HCT116 (cell line): Measurements from ENCODE around the gene MAN2C1. TPM values are rescaled to one million over a fixed set of nuclear protein-coding genes. Genes with fewer than 3 reads are reported as not detected.

Source experiments
- ATAC-seq: fragments of 200-7000 bp; cut with Tn5 transposase; 2 replicates; pipeline ENCODE4 v1.9.1; 2020; ENCODE audit warnings: mild to moderate bottlenecking, moderate library complexity
- BruUV-seq: library from RNA; stranded (reverse); fragments of 400-500 nt; replicated peaks from 2 replicates; lab custom pipeline; 2021; lab: Mats Ljungman, UMichigan
- CTCF ChIA-PET: fragments of 300-600 bp; sonication (Branson Sonifier 250); formaldehyde crosslinking; loops from one replicate; lab custom pipeline; 2021; ENCODE audit warnings: antibody characterized with exemption; lab: Charles Lee
- POLR2A ChIA-PET: fragments of 300-600, 350-600 bp; sonication (Branson Sonifier 250); formaldehyde crosslinking; loops from one replicate; lab custom pipeline; 2021; ENCODE audit warnings: antibody characterized with exemption; lab: Charles Lee
- RAD21 ChIA-PET, 2 experiments: fragments of 300-600 bp; sonication (Branson Sonifier 250); formaldehyde crosslinking; loops; one replicate each; lab custom pipeline; 2023; ENCODE audit warnings: low total read pairs in 2 of 2; ENCODE audit not compliant: uncharacterized antibody in 2 of 2, unreplicated experiment in 2 of 2, low non-redundant PET in 1 of 2; lab: Charles Lee
- DNase-seq: peaks from one replicate; pipeline ENCODE4 v3.0.0-alpha.2; 2010; ENCODE audit warnings: low read depth, low spot score
- H2AFZ ChIP-seq: fragments of 200-600 bp; shearing (Covaris generic), sonication (generic); 2 replicates; pipeline ENCODE4 v1.6.1; 2017; ENCODE audit warnings: low read depth, mixed run types, mixed read lengths, antibody characterized with exemption, low read length; ENCODE audit not compliant: poor library complexity, severe bottlenecking
- H3K27ac ChIP-seq: 2 replicates; pipeline ENCODE4 v1.5.1; 2012; ENCODE audit warnings: low read depth, low read length
- H3K27me3 ChIP-seq: fragments of 200-600 bp; sonication (generic); 2 replicates; pipeline ENCODE4 v1.6.1; 2016; ENCODE audit warnings: mixed run types, low read length, mixed read lengths; ENCODE audit not compliant: insufficient read depth
- H3K36me3 ChIP-seq, 2 experiments: fragments of 200-500 bp in 1 of 2; fragments of 200-600 bp in 1 of 2; sonication (Bioruptor generic) in 1 of 2; sonication (generic) in 1 of 2; 2 replicates each; pipeline versions ENCODE4 v1.5.1 to v1.6.1; 2014 to 2016; ENCODE audit warnings: low read length in 2 of 2, inconsistent platforms in 1 of 2, mixed read lengths in 1 of 2, mixed run types in 1 of 2; ENCODE audit not compliant: insufficient read depth in 2 of 2, control insufficient read depth in 1 of 2
- H3K4me1 ChIP-seq, 2 experiments: fragments of 200-600 bp in 1 of 2; sonication (generic) in 1 of 2; 2 replicates each; pipeline versions ENCODE4 v1.5.1 to v1.6.1; 2012 to 2017; ENCODE audit warnings: low read length in 2 of 2, inconsistent platforms in 1 of 2, mild to moderate bottlenecking in 1 of 2, mixed read lengths in 1 of 2, mixed run types in 1 of 2, moderate library complexity in 1 of 2; ENCODE audit not compliant: insufficient read depth in 2 of 2, control insufficient read depth in 1 of 2
- H3K4me2 ChIP-seq: fragments of 200-600 bp; sonication (generic); 2 replicates; pipeline ENCODE4 v1.6.1; 2017; ENCODE audit warnings: mixed run types, low read length, mixed read lengths
- H3K4me3 ChIP-seq, 2 experiments: fragments of 200-600 bp in 1 of 2; sonication (generic) in 1 of 2; replicated peaks in 1 of 2; 2 replicates each; pipeline ENCODE4 v1.5.1; 2011 to 2016; ENCODE audit warnings: low read length in 2 of 2, control low read depth in 1 of 2, low read depth in 1 of 2, mild to moderate bottlenecking in 1 of 2, mixed read lengths in 1 of 2, mixed run types in 1 of 2
- H3K79me2 ChIP-seq: fragments of 200-600 bp; sonication (generic); 2 replicates; pipeline ENCODE4 v1.6.1; 2017; ENCODE audit warnings: mild to moderate bottlenecking, mixed run types, low read length, moderate library complexity, mixed read lengths; ENCODE audit not compliant: insufficient read depth
- H3K9ac ChIP-seq: fragments of 200-600 bp; sonication (generic); 2 replicates; pipeline ENCODE4 v1.6.1; 2016; ENCODE audit warnings: low read length, mixed read lengths
- H3K9me2 ChIP-seq: fragments of 200-600 bp; sonication (generic), shearing (Covaris generic); 2 replicates; pipeline ENCODE4 v1.6.1; 2017; ENCODE audit warnings: mixed run types, mild to moderate bottlenecking, moderate library complexity; ENCODE audit not compliant: insufficient read depth
- H3K9me3 ChIP-seq, 2 experiments: fragments of 200-500 bp in 1 of 2; fragments of 200-600 bp in 1 of 2; sonication (Bioruptor generic) in 1 of 2; sonication (generic) in 1 of 2; 2 replicates each; pipeline ENCODE4 v1.6.1; 2014 to 2017; ENCODE audit warnings: low read length in 2 of 2, mixed read lengths in 2 of 2, inconsistent platforms in 1 of 2, low read depth in 1 of 2, mild to moderate bottlenecking in 1 of 2, mixed run types in 1 of 2, moderate library complexity in 1 of 2; ENCODE audit not compliant: control insufficient read depth in 1 of 2, insufficient read depth in 1 of 2
- H4K20me1 ChIP-seq: fragments of 200-600 bp; sonication (generic), shearing (Covaris generic); 2 replicates; pipeline ENCODE4 v1.6.1; 2017; ENCODE audit warnings: mixed run types, mild to moderate bottlenecking, moderate library complexity; ENCODE audit not compliant: insufficient read depth
- CBX3 ChIP-seq: IDR thresholded peaks from 2 replicates; pipeline ENCODE4 v1.6.1; 2012; ENCODE audit warnings: low read depth
- CEBPB ChIP-seq: IDR thresholded peaks from 2 replicates; pipeline ENCODE4 v1.6.1; 2012; ENCODE audit warnings: low read depth
- EGR1 ChIP-seq: IDR thresholded peaks from 2 replicates; pipeline ENCODE4 v1.6.1; 2012; ENCODE audit warnings: low read depth
- ELF1 ChIP-seq: IDR thresholded peaks from 2 replicates; pipeline ENCODE4 v1.6.1; 2012; ENCODE audit warnings: low read depth, borderline replicate concordance
- EZH2 ChIP-seq: fragments of 200-600 bp; sonication (generic); IDR thresholded peaks from 2 replicates; pipeline ENCODE4 v1.6.1; 2017; ENCODE audit warnings: antibody characterized with exemption, mixed run types
- FOSL1 ChIP-seq: IDR thresholded peaks from 2 replicates; pipeline ENCODE4 v1.6.1; 2012; ENCODE audit warnings: low read depth
- JUND ChIP-seq: IDR thresholded peaks from 2 replicates; pipeline ENCODE4 v1.6.1; 2012
- POLR2A ChIP-seq: IDR thresholded peaks from 2 replicates; pipeline ENCODE4 v1.7.0; 2011; ENCODE audit warnings: borderline replicate concordance; ENCODE audit not compliant: insufficient read depth, insufficient read length; ENCODE audit errors: extremely low read depth
- POLR2AphosphoS5 ChIP-seq: IDR thresholded peaks from 2 replicates; pipeline ENCODE4 v1.6.1; 2011; ENCODE audit warnings: mild to moderate bottlenecking, low read depth, low read length, moderate library complexity
- RAD21 ChIP-seq: IDR thresholded peaks from 2 replicates; pipeline ENCODE4 v1.6.1; 2012; ENCODE audit warnings: low read depth, mild to moderate bottlenecking
- SIN3A ChIP-seq: IDR thresholded peaks from 2 replicates; pipeline ENCODE4 v1.6.1; 2012; ENCODE audit warnings: low read depth
- SP1 ChIP-seq: IDR thresholded peaks from 2 replicates; pipeline ENCODE4 v1.6.1; 2012; ENCODE audit warnings: low read depth
- SRF ChIP-seq: IDR thresholded peaks from 2 replicates; pipeline ENCODE4 v1.6.1; 2012; ENCODE audit warnings: low read depth
- TCF7L2 ChIP-seq: IDR thresholded peaks from 2 replicates; pipeline ENCODE4 v1.7.0; 2011; ENCODE audit warnings: borderline replicate concordance, inconsistent platforms; ENCODE audit not compliant: insufficient read depth, insufficient read length; ENCODE audit errors: extremely low read depth
- YY1 ChIP-seq: IDR thresholded peaks from 2 replicates; pipeline ENCODE4 v1.6.1; 2011; ENCODE audit warnings: low read length, low read depth, moderate library complexity, mild to moderate bottlenecking; ENCODE audit not compliant: insufficient replicate concordance; ENCODE audit errors: extremely low read depth
- ZFX ChIP-seq: fragments of 450-650 bp; IDR thresholded peaks from 2 replicates; pipeline ENCODE4 v1.6.1; 2017
- intact Hi-C: fragments of 100-400 bp; cut with micrococcal nuclease; formaldehyde crosslinking; loops from 2 replicates; pipeline ENCODE4 v1.10.0; 2022
- total RNA-seq: library from RNA; stranded (reverse); gene quantifications from one replicate; pipeline ENCODE4 v1.2.1, GENCODE V29; 2021; ENCODE audit not compliant: unreplicated experiment
- TF ChIP-seq, protein P1 (sequence below), 3 experiments: fragments of 200-600 bp in 1 of 3; sonication (generic) in 1 of 3; IDR thresholded peaks in 2 of 3; conservative IDR thresholded peaks in 1 of 3; 2 replicates each; pipeline ENCODE4 v1.5.1; 2012 to 2017; ENCODE audit warnings: low read depth in 2 of 3, low read length in 2 of 3, antibody characterized with exemption in 1 of 3, borderline replicate concordance in 1 of 3, control low read depth in 1 of 3, mild to moderate bottlenecking in 1 of 3, mixed read lengths in 1 of 3, mixed run types in 1 of 3, moderate library complexity in 1 of 3; ENCODE audit not compliant: insufficient read depth in 1 of 3
- TF ChIP-seq, protein P2 (sequence below): IDR thresholded peaks from 2 replicates; pipeline ENCODE4 v1.6.1; 2012; ENCODE audit warnings: low read depth
- TF ChIP-seq, protein P3 (sequence below): IDR thresholded peaks from 2 replicates; pipeline ENCODE4 v1.6.1; 2012
- TF ChIP-seq, protein P4 (sequence below): IDR thresholded peaks from 2 replicates; pipeline ENCODE4 v1.6.1; 2011; ENCODE audit warnings: mild to moderate bottlenecking, low read length, moderate library complexity; ENCODE audit not compliant: insufficient replicate concordance; ENCODE audit errors: extremely low read depth
- TF ChIP-seq, protein P5 (sequence below): IDR thresholded peaks from 2 replicates; pipeline ENCODE4 v1.6.1; 2012

The MAN2C1 gene
- total RNA-seq, 1 experiment from 2014 or later: 118 TPM

DNA sequence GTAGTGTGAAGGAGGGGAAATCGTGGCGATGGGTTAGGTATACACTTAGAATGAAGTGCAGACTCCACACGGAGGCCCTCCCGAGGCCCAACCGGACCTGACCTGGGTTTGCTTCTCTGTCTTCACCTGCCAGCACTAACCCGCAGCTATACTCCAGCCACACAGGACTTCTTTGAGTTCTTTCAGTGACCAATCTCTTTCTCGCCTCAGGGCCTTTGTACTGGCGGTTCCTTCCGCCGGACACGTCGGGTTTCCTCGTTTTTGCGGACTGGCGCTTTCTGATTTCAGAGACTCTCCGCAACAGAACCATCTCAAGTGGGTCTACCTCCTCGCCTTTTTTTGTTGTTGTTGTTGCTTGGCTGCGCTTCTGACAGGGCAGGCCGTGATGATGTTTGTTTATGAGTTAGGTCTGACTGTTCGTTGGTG is 21.6 kb downstream of the MAN2C1 start, which contains the start of gene NEIL1:
Gene NEIL1 (plus strand): TSS at position 244 of the 426 bp plus-strand sequence. CDS start 1,867 bp downstream, outside the sequence.
- Histone ChIP-seq H3K9ac (peak within 1 kb of the TSS; percentile 81), H4K20me1 (no peaks in the 10 kb centered on the region), H3K4me1 (peaks cover 6 to 15% of the 10 kb centered on the region in 2 experiments; a peak in 3 of 4 replicates), H3K79me2 (no peaks in the 10 kb centered on the region), H3K9me3 (no peaks in the 10 kb centered on the region), H2AFZ (peak within 1 kb of the TSS; percentile 94), H3K36me3 (no peaks in the 10 kb centered on the region), H3K27me3 (no peaks in the 10 kb centered on the region), H3K27ac (peak within 1 kb of the TSS; percentile 85), H3K4me2 (peak within 1 kb of the TSS; percentile 93), H3K4me3 (peak within 1 kb of the TSS; percentile 78 to 87), H3K9me2 (no peaks in the 10 kb centered on the region)
- ChIA-PET RAD21 (interaction anchor here in 1 of 2 experiments (1.0 kb wide), 1 partner anchor 21 kb away, joined by 3 read pairs; no protein-coding TSS in a partner anchor), CTCF (interaction anchor here (1.7 kb wide), 1 partner anchor 21 kb away, joined by 4 read pairs; no protein-coding TSS in a partner anchor), POLR2A (interaction anchor here (0.9 to 1.2 kb wide), 4 partner anchors 11 to 107 kb away, joined by 3 read pairs; partner anchors contain the start of genes COMMD4 and SIN3A)
- ATAC-seq (peak; percentile 63), DNase-seq (peak; percentile 59)
- TSS peak; percentile 50 for BruUV-seq
- intact Hi-C loops: loop anchor here (2.0 kb wide), 1 partner anchor 20 kb away; no protein-coding TSS in a partner anchor
- TF ChIP-seq, protein P1, sequence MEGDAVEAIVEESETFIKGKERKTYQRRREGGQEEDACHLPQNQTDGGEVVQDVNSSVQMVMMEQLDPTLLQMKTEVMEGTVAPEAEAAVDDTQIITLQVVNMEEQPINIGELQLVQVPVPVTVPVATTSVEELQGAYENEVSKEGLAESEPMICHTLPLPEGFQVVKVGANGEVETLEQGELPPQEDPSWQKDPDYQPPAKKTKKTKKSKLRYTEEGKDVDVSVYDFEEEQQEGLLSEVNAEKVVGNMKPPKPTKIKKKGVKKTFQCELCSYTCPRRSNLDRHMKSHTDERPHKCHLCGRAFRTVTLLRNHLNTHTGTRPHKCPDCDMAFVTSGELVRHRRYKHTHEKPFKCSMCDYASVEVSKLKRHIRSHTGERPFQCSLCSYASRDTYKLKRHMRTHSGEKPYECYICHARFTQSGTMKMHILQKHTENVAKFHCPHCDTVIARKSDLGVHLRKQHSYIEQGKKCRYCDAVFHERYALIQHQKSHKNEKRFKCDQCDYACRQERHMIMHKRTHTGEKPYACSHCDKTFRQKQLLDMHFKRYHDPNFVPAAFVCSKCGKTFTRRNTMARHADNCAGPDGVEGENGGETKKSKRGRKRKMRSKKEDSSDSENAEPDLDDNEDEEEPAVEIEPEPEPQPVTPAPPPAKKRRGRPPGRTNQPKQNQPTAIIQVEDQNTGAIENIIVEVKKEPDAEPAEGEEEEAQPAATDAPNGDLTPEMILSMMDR (IDR thresholded peaks at IDR 0.05 in 2 of 3, conservative IDR thresholded peaks at IDR 0.05 in 1 of 3; ENCODE audit: borderline replicate concordance in 1 of 3, insufficient read depth in 1 of 3, low read depth in 2 of 3, low read length in 2 of 3): no peak
- TF ChIP-seq EGR1: no peak
- peak; percentile 42 for TF ChIP-seq POLR2A
- TF ChIP-seq, protein P2, sequence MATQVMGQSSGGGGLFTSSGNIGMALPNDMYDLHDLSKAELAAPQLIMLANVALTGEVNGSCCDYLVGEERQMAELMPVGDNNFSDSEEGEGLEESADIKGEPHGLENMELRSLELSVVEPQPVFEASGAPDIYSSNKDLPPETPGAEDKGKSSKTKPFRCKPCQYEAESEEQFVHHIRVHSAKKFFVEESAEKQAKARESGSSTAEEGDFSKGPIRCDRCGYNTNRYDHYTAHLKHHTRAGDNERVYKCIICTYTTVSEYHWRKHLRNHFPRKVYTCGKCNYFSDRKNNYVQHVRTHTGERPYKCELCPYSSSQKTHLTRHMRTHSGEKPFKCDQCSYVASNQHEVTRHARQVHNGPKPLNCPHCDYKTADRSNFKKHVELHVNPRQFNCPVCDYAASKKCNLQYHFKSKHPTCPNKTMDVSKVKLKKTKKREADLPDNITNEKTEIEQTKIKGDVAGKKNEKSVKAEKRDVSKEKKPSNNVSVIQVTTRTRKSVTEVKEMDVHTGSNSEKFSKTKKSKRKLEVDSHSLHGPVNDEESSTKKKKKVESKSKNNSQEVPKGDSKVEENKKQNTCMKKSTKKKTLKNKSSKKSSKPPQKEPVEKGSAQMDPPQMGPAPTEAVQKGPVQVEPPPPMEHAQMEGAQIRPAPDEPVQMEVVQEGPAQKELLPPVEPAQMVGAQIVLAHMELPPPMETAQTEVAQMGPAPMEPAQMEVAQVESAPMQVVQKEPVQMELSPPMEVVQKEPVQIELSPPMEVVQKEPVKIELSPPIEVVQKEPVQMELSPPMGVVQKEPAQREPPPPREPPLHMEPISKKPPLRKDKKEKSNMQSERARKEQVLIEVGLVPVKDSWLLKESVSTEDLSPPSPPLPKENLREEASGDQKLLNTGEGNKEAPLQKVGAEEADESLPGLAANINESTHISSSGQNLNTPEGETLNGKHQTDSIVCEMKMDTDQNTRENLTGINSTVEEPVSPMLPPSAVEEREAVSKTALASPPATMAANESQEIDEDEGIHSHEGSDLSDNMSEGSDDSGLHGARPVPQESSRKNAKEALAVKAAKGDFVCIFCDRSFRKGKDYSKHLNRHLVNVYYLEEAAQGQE: no peak
- TF ChIP-seq, protein P3, sequence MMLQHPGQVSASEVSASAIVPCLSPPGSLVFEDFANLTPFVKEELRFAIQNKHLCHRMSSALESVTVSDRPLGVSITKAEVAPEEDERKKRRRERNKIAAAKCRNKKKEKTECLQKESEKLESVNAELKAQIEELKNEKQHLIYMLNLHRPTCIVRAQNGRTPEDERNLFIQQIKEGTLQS: no peak
- TF ChIP-seq POLR2AphosphoS5: peak; percentile 51
- no peak for TF ChIP-seq ZFX
- TF ChIP-seq FOSL1: no peak
- peak; percentile 53 for TF ChIP-seq TCF7L2
- no peak for TF ChIP-seq SIN3A
- no peak for TF ChIP-seq JUND
- TF ChIP-seq, protein P4, sequence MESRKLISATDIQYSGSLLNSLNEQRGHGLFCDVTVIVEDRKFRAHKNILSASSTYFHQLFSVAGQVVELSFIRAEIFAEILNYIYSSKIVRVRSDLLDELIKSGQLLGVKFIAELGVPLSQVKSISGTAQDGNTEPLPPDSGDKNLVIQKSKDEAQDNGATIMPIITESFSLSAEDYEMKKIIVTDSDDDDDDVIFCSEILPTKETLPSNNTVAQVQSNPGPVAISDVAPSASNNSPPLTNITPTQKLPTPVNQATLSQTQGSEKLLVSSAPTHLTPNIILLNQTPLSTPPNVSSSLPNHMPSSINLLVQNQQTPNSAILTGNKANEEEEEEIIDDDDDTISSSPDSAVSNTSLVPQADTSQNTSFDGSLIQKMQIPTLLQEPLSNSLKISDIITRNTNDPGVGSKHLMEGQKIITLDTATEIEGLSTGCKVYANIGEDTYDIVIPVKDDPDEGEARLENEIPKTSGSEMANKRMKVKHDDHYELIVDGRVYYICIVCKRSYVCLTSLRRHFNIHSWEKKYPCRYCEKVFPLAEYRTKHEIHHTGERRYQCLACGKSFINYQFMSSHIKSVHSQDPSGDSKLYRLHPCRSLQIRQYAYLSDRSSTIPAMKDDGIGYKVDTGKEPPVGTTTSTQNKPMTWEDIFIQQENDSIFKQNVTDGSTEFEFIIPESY: no peak
- TF ChIP-seq CEBPB: no peak
- TF ChIP-seq, protein P5, sequence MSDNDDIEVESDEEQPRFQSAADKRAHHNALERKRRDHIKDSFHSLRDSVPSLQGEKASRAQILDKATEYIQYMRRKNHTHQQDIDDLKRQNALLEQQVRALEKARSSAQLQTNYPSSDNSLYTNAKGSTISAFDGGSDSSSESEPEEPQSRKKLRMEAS: no peak
- no peak for TF ChIP-seq EZH2
- no peak for TF ChIP-seq ELF1
- no peak for TF ChIP-seq RAD21
- 0 out of 2 replicates have a peak, but pooled peaks have one; percentile 21 for TF ChIP-seq SP1
- TF ChIP-seq SRF: no peak
- TF ChIP-seq YY1: no peak
- no peak for TF ChIP-seq CBX3
